HG03135 (cell line): ENCODE measurements around the gene MTHFD2.
A peak's percentile ranks its signal among the peaks of the same experiment; 100 is the strongest.
"Not testable (repeated sequence)": the region's sequence is repeated elsewhere in the genome, so short reads cannot be mapped to it uniquely, and the experiment has no call there.

Experiments used
- ATAC-seq: cut with Tn5 transposase; IDR thresholded peaks from one replicate; pipeline ENCODE4 v1.9.1; 2021; ENCODE audit warnings: mild to moderate bottlenecking, moderate library complexity; ENCODE audit not compliant: unreplicated experiment

The MTHFD2 gene

DNA sequence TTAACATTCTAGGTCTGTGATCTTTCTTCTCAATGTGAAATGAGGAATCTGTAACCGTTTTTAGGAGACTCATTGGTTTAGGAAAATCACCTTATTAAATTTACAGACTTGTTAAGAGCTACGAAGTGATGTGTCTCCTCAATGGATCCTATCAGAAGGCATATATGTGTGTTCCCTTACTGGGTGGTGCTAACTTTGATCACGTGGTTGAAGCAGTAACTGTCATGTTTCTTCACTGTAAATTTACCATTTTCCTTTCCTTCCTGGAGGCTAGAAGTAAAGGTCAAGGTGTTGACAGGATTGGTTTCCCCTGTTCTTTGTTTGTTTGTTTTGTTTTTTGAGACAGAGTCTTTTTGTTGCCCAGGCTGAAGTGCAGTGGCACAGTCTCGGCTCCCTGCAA is 1.4 kb upstream of the MTHFD2 start:
- ATAC-seq = no peak

DNA sequence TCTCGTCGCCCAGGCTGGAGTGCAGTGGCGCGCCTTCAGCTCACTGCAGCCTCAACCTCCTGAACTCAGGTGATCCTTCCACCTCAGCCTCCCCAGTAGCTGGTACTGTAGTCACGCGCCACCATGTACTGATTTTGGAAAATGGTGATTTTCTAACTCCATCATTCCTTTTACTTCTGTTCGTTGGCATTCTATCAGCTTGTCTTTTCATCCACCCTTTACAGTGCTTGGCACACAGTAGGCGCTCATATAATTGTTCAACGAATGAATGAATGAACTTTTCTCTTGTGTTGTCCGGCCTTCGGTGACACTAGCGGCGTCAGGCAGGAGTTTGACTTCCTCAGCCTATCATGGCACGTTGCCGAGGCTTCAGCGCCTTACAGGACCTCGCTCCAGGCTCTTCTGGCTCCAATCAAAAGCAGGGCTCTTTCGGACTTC is 373 bp upstream of the MTHFD2 start:
- ATAC-seq = no peak

- ATAC-seq = no peak
These were observed 873 bp downstream of the MTHFD2 start for GRCh38 chr2:74199275-74199701.

- no peak for ATAC-seq
These were observed 1.5 kb downstream of the MTHFD2 start for GRCh38 chr2:74199871-74200305.

- no peak for ATAC-seq
These were observed 2.8 kb downstream of the MTHFD2 start for GRCh38 chr2:74201196-74201595.

DNA sequence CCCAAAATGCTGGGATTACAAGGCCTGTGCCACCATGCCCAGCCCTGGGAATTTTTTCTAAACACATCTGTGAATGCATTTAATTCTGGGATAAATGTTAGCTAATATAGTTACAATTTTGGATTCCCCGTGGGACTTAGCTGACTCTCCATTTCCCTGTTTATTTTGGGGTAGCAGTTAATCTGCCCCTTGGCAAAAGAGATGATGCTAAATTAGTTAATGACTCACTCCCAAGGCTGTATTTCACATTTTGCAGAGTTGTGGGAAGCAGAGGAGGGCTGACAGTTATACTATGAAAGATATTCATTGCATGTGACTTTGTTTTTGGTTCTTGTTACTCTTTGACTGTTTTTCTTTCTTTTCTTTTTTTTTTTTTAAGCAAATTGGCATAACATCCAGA is 3.2 kb downstream of the MTHFD2 start:
- ATAC-seq = no peak

DNA sequence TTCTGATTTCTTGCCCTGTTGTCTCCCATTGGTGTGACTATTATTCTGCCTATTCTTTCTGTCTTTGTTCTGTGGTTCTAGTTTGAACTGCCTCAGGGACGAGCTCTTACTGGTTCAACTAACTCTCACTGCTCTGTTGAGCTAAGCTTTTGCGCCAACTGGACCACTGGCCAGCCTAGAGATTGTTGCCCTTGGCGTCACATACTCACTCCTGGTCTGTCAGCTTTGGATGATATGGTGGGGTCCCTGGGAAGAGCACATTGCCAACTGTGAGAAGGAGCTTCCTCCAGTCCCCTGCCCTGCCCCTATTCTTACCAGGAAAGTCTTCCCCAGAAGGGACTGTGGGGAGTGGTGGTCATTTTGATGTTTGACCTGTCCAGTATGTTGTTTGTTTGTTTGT is 6.0 kb downstream of the MTHFD2 start:
- no peak for ATAC-seq

DNA sequence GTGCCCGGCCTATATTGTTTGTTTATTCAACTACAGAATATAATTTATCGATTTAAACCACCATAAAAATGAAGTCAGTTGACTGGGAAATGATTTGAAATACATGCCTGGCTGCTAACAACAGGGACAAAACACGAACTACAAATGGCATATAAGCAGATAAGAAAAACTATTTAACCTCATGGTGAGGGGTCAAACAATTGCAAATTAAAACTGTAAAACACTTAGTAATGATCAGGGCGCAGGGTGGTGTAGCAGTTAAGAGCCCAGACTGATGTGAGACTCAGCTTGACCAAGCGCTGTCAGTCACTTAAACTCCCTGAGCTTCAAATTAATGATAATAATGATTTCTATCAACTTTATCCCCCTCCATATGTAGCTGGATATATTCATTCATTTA is 6.7 kb downstream of the MTHFD2 start:
- no peak for ATAC-seq

DNA sequence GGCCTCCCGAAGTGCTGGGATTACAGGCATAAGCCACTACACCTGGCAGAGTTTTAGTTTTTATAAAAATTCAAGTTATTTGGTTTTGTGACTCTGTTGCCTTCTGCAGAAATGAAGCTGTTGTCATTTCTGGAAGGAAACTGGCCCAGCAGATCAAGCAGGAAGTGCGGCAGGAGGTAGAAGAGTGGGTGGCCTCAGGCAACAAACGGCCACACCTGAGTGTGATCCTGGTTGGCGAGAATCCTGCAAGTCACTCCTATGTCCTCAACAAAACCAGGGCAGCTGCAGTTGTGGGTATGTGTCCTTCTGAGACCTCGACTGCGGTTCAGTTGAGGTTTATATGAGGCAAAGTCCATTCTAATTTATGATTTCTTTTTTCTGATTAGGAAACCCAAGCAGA is 7.2 kb downstream of the MTHFD2 start:
- ATAC-seq = no peak

GRCh38 chr2:74206180-74206688 is 7.8 kb downstream of the MTHFD2 start:
- peak; percentile 68 for ATAC-seq

- no peak for ATAC-seq
These were observed 14.4 kb downstream of the MTHFD2 start for GRCh38 chr2:74212702-74213410.

GRCh38 chr2:74215771-74216170 is 17.4 kb downstream of the MTHFD2 start:
- ATAC-seq = not testable (repeated sequence)

- ATAC-seq = no peak
These were observed 18.2 kb downstream of the MTHFD2 start for GRCh38 chr2:74216642-74217041.

DNA sequence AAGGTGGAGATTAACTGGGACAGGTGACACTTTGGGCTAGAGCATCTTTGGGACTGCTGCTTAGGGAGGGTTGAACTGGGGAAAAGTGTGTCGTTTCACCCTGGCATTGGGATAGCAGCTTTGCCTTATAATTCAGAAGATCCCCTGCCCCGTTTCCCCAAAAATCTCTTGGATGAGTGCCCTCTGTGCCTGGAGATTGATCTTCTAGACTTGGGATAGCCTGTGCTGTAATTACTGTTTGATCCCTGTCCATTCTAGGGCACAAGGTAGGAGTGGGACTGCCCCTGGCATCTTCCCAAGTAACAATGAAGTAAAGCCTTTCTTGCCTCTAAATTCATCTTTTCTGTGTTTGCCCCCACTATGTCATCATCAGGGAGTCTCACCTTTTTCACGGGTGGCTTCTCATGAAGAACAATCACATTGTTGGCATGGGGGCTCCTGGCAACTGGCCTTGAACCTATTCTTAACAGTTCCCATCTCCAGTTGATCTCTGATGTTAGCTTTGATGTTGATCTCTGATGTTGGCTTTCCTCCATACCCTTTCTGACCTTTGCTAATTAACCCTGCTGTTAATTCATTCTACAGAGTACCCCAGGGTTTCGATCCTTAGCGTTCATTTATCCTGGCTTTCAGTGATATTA is 21.6 kb downstream of the MTHFD2 start:
- ATAC-seq = no peak

DNA sequence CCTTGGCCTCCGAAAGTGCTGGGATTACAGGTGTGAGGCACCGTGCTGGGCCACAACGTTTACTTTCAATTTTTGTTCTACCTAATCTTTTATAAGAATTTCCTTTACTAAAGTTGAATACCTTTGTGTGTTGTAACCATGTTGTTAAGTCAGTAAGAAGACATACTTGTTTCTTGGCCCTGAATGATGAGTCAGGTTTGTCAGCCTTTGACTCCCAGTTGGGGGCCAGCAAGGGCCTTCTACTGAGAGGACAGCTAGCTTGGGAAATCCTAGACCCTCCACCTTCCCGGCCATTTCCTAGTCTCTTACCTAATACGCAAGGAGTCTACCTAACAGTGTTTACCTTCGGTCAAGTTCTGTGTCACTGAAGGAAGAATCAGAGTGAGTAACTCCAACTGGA is 22.7 kb downstream of the MTHFD2 start:
- ATAC-seq = no peak

- ATAC-seq = no peak
These were observed 23.3 kb downstream of the MTHFD2 start for GRCh38 chr2:74221604-74222299.

- ATAC-seq = no peak
These were observed 23.9 kb downstream of the MTHFD2 start for GRCh38 chr2:74222300-74222650.

DNA sequence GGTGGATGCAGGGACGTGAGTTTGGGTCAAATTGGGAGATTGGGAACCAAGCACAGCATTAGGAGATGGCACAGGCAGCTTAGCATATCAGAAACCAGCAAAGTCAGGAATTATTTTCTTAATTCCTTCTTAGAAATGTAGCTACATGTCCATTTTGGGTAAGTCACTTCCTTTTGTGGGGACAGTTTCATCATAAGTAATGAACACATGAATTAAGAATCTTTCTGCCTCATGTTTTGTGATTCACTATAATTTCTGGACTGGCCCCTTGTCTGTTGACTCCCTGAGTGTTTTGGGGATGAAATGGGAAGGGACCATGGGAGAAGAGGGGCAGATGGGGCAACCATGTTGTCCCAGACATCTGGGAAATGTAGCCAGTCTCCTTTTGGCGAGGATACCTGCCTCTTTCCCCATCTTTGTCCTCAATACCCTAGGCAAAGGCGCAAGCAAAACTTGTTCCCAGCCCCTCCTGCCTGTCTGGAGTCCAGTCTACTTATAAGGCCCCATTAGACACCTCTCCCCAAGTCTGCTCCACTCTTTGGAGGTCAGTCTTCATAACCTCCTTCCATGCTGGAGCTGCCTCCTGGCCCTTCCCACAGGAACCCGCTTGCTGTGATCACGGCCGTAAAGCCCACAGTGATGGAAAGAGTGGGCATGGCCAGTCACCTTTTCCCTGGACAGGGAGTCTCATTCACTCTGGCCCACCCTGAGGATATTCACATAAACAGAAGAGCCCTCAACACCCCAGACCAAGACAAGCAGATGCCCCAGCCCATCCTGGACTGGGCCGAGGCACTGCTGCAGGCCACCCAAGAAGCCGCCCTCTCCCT is 25.7 kb downstream of the MTHFD2 start:
- ATAC-seq = no peak

- ATAC-seq = no peak
These were observed 27.5 kb downstream of the MTHFD2 start for GRCh38 chr2:74225698-74226459.

- ATAC-seq = no peak
These were observed 28.3 kb downstream of the MTHFD2 start for GRCh38 chr2:74226648-74227213.
